Neural progenitor cell (in vitro differentiated cells): Measurements from ENCODE around the gene CCDC171.

Source experiments
- EZH2 ChIP-seq: fragments of 200-600 bp; sonication (generic); IDR thresholded peaks from 2 replicates; pipeline ENCODE4 v1.6.1; 2017; ENCODE audit warnings: antibody characterized with exemption, mild to moderate bottlenecking, moderate library complexity
- EZH2phosphoT487 ChIP-seq: fragments of 200-600 bp; sonication (generic); IDR thresholded peaks from 2 replicates; pipeline ENCODE4 v1.6.1; 2017; ENCODE audit warnings: antibody characterized with exemption
- TF ChIP-seq, protein P1 (sequence below): fragments of 200-600 bp; sonication (generic); IDR thresholded peaks from 2 replicates; pipeline ENCODE4 v1.5.1; 2017; ENCODE audit warnings: antibody characterized with exemption, mild to moderate bottlenecking

DNA sequence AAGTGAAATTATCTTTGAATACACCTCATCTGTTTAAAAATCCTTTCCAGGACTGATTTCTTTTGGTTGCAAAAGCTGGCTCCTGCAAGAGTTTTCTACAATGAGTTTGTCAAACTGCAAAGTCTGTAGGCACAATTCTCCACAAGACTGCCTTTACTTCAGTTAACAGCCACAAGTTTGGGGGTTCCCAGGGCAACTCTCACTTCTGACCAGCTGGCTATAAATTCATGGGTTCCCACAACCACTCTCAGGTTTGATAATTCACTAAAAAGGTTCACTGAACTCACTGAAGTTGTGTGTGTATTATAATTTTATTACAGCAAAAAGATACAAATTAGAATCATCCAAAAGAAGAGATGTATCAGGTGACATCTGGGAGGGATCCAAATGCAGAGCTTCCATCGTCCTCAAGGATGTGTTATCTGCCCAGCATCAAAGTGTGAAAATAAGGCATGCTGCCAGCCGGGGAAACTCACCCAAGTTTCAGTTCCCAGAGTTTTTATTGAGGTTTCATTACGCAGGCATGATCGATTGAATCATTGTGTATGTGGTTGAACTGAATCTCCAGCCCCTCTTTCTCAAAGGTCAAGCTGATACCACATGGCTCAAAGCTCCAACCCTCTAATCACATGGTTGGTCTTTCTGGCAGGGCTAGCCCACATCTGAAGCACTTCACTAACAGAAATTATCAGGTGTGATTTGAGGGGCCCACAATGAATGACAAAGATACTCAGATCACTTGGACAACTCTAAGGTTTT, 23.1 kb upstream of the CCDC171 start:
- TF ChIP-seq EZH2 = no peak
- TF ChIP-seq, protein P1, sequence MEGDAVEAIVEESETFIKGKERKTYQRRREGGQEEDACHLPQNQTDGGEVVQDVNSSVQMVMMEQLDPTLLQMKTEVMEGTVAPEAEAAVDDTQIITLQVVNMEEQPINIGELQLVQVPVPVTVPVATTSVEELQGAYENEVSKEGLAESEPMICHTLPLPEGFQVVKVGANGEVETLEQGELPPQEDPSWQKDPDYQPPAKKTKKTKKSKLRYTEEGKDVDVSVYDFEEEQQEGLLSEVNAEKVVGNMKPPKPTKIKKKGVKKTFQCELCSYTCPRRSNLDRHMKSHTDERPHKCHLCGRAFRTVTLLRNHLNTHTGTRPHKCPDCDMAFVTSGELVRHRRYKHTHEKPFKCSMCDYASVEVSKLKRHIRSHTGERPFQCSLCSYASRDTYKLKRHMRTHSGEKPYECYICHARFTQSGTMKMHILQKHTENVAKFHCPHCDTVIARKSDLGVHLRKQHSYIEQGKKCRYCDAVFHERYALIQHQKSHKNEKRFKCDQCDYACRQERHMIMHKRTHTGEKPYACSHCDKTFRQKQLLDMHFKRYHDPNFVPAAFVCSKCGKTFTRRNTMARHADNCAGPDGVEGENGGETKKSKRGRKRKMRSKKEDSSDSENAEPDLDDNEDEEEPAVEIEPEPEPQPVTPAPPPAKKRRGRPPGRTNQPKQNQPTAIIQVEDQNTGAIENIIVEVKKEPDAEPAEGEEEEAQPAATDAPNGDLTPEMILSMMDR = no peak
- no peak for TF ChIP-seq EZH2phosphoT487
